HCT116 (cell line): ENCODE data around the gene VPS45.

Experiments
- CTCF ChIP-seq, 3 experiments: fragments of 200-600 bp in 1 of 3; sonication (generic) in 1 of 3; IDR thresholded peaks in 2 of 3; conservative IDR thresholded peaks in 1 of 3; 2 replicates each; pipeline ENCODE4 v1.5.1; 2012 to 2017; ENCODE audit warnings: low read depth in 2 of 3, low read length in 2 of 3, antibody characterized with exemption in 1 of 3, borderline replicate concordance in 1 of 3, control low read depth in 1 of 3, mild to moderate bottlenecking in 1 of 3, mixed read lengths in 1 of 3, mixed run types in 1 of 3, moderate library complexity in 1 of 3; ENCODE audit not compliant: insufficient read depth in 1 of 3
- POLR2A ChIP-seq: IDR thresholded peaks from 2 replicates; pipeline ENCODE4 v1.7.0; 2011; ENCODE audit warnings: borderline replicate concordance; ENCODE audit not compliant: insufficient read depth, insufficient read length; ENCODE audit errors: extremely low read depth
- POLR2AphosphoS5 ChIP-seq: IDR thresholded peaks from 2 replicates; pipeline ENCODE4 v1.6.1; 2011; ENCODE audit warnings: mild to moderate bottlenecking, low read depth, low read length, moderate library complexity

DNA sequence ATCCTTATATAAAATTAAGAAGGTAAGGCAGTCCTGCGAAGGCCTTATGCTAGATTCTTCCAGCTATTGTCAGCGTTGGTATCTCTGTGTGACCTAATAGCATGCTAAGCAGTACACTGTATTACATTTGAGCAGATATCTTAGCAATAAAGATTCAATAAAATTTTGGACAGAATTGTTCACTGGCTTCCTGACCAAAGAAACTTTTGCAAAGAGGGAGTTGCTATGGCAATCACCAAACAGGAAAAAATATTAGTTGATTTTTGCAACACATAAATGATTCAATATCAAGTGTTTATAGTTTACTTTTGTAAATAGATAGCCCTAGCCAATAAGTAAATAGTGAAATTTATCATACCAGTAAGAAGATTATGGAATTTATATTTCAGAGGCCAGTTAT lies 51.1 kb downstream of the VPS45 start:
- TF ChIP-seq CTCF (IDR thresholded peaks at IDR 0.05 in 2 of 3, conservative IDR thresholded peaks at IDR 0.05 in 1 of 3; ENCODE audit: borderline replicate concordance in 1 of 3, insufficient read depth in 1 of 3, low read depth in 2 of 3, low read length in 2 of 3) (no peak), POLR2AphosphoS5 (no peak), POLR2A (no peak)
